Heart left ventricle (tissue), 13 donors: ENCODE data around the gene RABEP1.

Experiments
- POLR2A ChIP-seq, 2 donors: fragments of 450-650 bp; IDR thresholded peaks; one replicate each; pipeline ENCODE4 v1.6.1; 2017; ENCODE audit warnings: antibody characterized with exemption in 2 of 2, mild to moderate bottlenecking in 2 of 2, moderate library complexity in 2 of 2
- TF ChIP-seq, protein P1 (sequence below), 12 donors: fragments of 200-600 bp; sonication (generic) in 4 of 12; IDR thresholded peaks; one replicate each; pipeline versions ENCODE4 v1.5.0 to v1.8.0; 2018 to 2022; ENCODE audit warnings: antibody characterized with exemption in 12 of 12, mild to moderate bottlenecking in 5 of 12
- donor health status: ischemic (EF 13 %, LVEDD 7.1; RV severe dilation, severe dysfunction).
- donor health status: DM: no; HTN: yes; CAD: no.
- donor health status: DM: no; HTN: no; CAD: no.
- donor health status: ischemic (EF 25% LVEDD 6.9; RV normal size, moderate dysfunction).
- donor health status: ischemic (EF 25% LVEDD 5.7; RV mildly dilated, moderate dysfunction).
- donor health status: ischemic (EF 35%, LVEDD 5.7; RV mildly dilated, moderate dysfunction).
- donor health status: nonischemic (EF 11% LVEDD 7.7; RV severe dilation, severe dysfunction).
- donor health status: DM: yes; HTN: yes; CAD: no.
- donor health status: PGD.
- donor health status: ischemic (EF 29% LVEDD 5.4; RV normal size, mild dysfunction).
- donor health status: nonischemic (EF 23%, LVEDD 6.1; RV moderate dilation, normal function).

DNA sequence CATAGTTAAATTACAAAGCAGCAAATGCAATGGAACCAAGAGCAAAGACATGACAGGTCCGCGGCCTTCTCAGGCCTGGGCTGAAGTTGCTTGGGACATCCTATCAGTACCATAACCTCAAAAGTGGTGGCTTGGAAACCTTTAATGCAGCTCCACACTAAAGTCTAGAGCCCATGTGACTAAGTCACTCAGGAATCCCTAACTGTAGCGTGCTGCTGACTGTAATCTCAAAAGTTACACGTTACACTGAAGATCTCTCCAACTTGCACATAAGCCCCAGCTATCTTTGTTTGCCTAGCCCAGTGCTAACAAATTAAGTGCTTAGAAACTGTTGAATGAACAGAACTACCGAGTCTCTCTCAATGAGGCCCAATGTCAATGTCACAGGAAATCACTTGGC, 109.6 kb downstream of the RABEP1 start:
- TF ChIP-seq, protein P1, sequence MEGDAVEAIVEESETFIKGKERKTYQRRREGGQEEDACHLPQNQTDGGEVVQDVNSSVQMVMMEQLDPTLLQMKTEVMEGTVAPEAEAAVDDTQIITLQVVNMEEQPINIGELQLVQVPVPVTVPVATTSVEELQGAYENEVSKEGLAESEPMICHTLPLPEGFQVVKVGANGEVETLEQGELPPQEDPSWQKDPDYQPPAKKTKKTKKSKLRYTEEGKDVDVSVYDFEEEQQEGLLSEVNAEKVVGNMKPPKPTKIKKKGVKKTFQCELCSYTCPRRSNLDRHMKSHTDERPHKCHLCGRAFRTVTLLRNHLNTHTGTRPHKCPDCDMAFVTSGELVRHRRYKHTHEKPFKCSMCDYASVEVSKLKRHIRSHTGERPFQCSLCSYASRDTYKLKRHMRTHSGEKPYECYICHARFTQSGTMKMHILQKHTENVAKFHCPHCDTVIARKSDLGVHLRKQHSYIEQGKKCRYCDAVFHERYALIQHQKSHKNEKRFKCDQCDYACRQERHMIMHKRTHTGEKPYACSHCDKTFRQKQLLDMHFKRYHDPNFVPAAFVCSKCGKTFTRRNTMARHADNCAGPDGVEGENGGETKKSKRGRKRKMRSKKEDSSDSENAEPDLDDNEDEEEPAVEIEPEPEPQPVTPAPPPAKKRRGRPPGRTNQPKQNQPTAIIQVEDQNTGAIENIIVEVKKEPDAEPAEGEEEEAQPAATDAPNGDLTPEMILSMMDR (IDR thresholded peaks at IDR 0.05): no peak
- TF ChIP-seq POLR2A (IDR thresholded peaks at IDR 0.05): no peak
